ENCODE measurements around the gene COTL1. TPM values are rescaled to one million over a fixed set of nuclear protein-coding genes. Genes with fewer than 3 reads are reported as not detected.

COTL1 gene
- total and polyA plus RNA-seq, 9 of the 15 experiments (the other 6 are each of a cell fraction or from before 2014, with no cell fraction given), result 27.7 to 185 (median 72.5) TPM

- TF ChIP-seq ZNF232 (CRISPR knock-in tag; IDR thresholded peaks at IDR 0.05) (no peak), RAD51 (IDR thresholded peaks at IDR 0.05; ENCODE audit: borderline replicate concordance, low read depth) (no peak), MEIS2 (IDR thresholded peaks at IDR 0.05; ENCODE audit: partially characterized antibody) (no peak), TRIM28 (IDR thresholded peaks at IDR 0.05) (no peak), ZNF79 (CRISPR knock-in tag; IDR thresholded peaks at IDR 0.05; ENCODE audit: low read depth) (no peak), CHCHD3 (CRISPR knock-in tag; IDR thresholded peaks at IDR 0.05) (no peak), ZSCAN32 (CRISPR knock-in tag; IDR thresholded peaks at IDR 0.05) (no peak), DIDO1 (tag; IDR thresholded peaks at IDR 0.05; ENCODE audit: low read depth) (no peak), SIX5 (IDR thresholded peaks at IDR 0.05; ENCODE audit: borderline replicate concordance in 1 of 2, insufficient read depth in 1 of 2, low read depth in 1 of 2, low read length in 2 of 2) (no peak), ZNF696 (CRISPR knock-in tag; conservative IDR thresholded peaks at IDR 0.05) (no peak), CHD1 (IDR thresholded peaks at IDR 0.05; ENCODE audit: low read length) (peak; percentile 39), MEF2D (tag; conservative IDR thresholded peaks at IDR 0.05; ENCODE audit: low read depth) (no peak), NFIX (CRISPR knock-in tag; IDR thresholded peaks at IDR 0.05; ENCODE audit: low read depth) (no peak), NCOA2 (IDR thresholded peaks at IDR 0.05; ENCODE audit: partially characterized antibody in 2 of 2) (no peak), FOSL1 (tag; conservative IDR thresholded peaks at IDR 0.05) (no peak), IFI16 (CRISPR knock-in tag; IDR thresholded peaks at IDR 0.05) (no peak), EP400 (IDR thresholded peaks at IDR 0.05) (no peak), BDP1 (IDR thresholded peaks at IDR 0.05; ENCODE audit: insufficient read depth, insufficient read length) (no peak), CEBPG (CRISPR knock-in tag; IDR thresholded peaks at IDR 0.05) (peak; percentile 99), CEBPG (tag; conservative IDR thresholded peaks at IDR 0.05 in 1 of 2, IDR thresholded peaks at IDR 0.05 in 1 of 2) (peak; percentile 98 to 100), HOMEZ (CRISPR knock-in tag; IDR thresholded peaks at IDR 0.05) (0 out of 2 replicates have a peak, but pooled peaks have one; percentile 41)
Observed at GRCh38 chr16:84617791-84618580, at the start of gene COTL1 (continued).

All from K562 (cell line).